H1 (cell line): ENCODE data around the gene CLIC3. TPM values are rescaled to one million over a fixed set of nuclear protein-coding genes. Genes with fewer than 3 reads are reported as not detected.

Source experiments
- BCL11A ChIP-seq, 2 experiments: IDR thresholded peaks; one replicate each; pipeline ENCODE4 v1.6.1; 2011; ENCODE audit warnings: low read depth in 2 of 2, low read length in 2 of 2, mild to moderate bottlenecking in 2 of 2
- TEAD4 ChIP-seq: IDR thresholded peaks from 2 replicates; pipeline ENCODE4 v1.6.1; 2012; ENCODE audit warnings: low read depth, low read length, inconsistent platforms, mixed read lengths
- polyA plus RNA-seq, 7 experiments: library from polyadenylated mRNA; depleted of rRNA in 3 of 7; stranded (reverse) in 5 of 7; unstranded in 2 of 7; fragments of >200 nt in 5 of 7; fragments of 200-250 nt in 2 of 7; gene quantifications; 1 replicate in 5 of 7; 2 replicates in 1 of 7; 4 replicates in 1 of 7; pipeline versions ENCODE4 v1.2.1 to v1.2.3, GENCODE V29; 2011 to 2013; ENCODE audit warnings: missing spikeins in 2 of 7, mixed read lengths in 2 of 7
- total RNA-seq: library from RNA; stranded (reverse); fragmentation: NEBNext Ultra II Directional; extraction: Animal tissue kit (Norgen Biotek cat#: 25700); gene quantifications from 2 replicates; pipeline ENCODE4 v1.2.1, GENCODE V29; 2021

The CLIC3 gene
- total and polyA plus RNA-seq, 2 of the 8 experiments (the other 6 are each of a cell fraction or from before 2014, with no cell fraction given), result 0.12 TPM; not detected in 1

- TF ChIP-seq BCL11A (IDR thresholded peaks at IDR 0.05; ENCODE audit: low read depth in 2 of 2, low read length in 2 of 2) (no peak), TEAD4 (no peak)
Observed at GRCh38 chr9:137029058-137029936, 32.9 kb upstream of the CLIC3 start (continued).
